ENCODE measurements around the gene EXPH5.

The EXPH5 gene

DNA sequence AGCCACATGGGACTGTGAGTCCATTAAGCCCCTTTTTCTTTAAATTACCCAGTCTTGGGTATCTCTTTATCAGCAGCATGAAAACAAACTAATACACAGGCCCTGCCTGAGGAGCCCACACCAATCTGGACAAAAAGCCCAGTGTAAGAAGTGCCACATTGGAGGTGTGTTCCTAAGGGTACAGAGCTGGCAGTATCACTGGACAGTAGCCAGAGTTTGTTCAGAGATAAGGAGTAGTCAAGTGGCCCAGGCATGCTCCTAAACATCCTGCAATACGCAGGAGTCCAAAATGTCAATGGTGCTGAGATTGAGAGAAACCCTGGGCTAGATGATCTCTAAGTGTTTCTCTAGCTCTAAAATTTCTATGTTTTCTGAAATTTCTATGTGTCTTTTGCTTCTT is 68.4 kb downstream of the EXPH5 start (continued):
- TF ChIP-seq CSDC2 (CRISPR knock-in tag; IDR thresholded peaks at IDR 0.05) (no peak), CREB5 (CRISPR knock-in tag; IDR thresholded peaks at IDR 0.05; ENCODE audit: low read depth) (no peak), BACH2 (CRISPR knock-in tag; IDR thresholded peaks at IDR 0.05; ENCODE audit: borderline replicate concordance) (no peak), TOX (CRISPR knock-in tag; IDR thresholded peaks at IDR 0.05; ENCODE audit: borderline replicate concordance) (no peak), ZFP3 (CRISPR knock-in tag; IDR thresholded peaks at IDR 0.05) (no peak), ZFP30 (CRISPR knock-in tag; IDR thresholded peaks at IDR 0.05) (no peak), ARNTL (CRISPR knock-in tag; IDR thresholded peaks at IDR 0.05; ENCODE audit: borderline replicate concordance, low read depth) (no peak), ESRRG (CRISPR knock-in tag; IDR thresholded peaks at IDR 0.05) (no peak), ZC3H10 (CRISPR knock-in tag; IDR thresholded peaks at IDR 0.05) (no peak), TCF4 (CRISPR knock-in tag; IDR thresholded peaks at IDR 0.05; ENCODE audit: borderline replicate concordance) (no peak)

GRCh38 chr11:108524422-108524821 is 69.1 kb downstream of the EXPH5 start:
- no peak for ATAC-seq
- TF ChIP-seq GLIS3 (CRISPR knock-in tag; IDR thresholded peaks at IDR 0.05): no peak
- no peak for TF ChIP-seq RARB (CRISPR knock-in tag; IDR thresholded peaks at IDR 0.05)
- TF ChIP-seq PATZ1 (CRISPR knock-in tag; IDR thresholded peaks at IDR 0.05; ENCODE audit: borderline replicate concordance): no peak
- TF ChIP-seq ISL1 (CRISPR knock-in tag; IDR thresholded peaks at IDR 0.05): no peak
- TF ChIP-seq TSHZ2 (CRISPR knock-in tag; IDR thresholded peaks at IDR 0.05): no peak
- no peak for TF ChIP-seq ZFP30 (CRISPR knock-in tag; IDR thresholded peaks at IDR 0.05)
- no peak for TF ChIP-seq PPARA (CRISPR knock-in tag; IDR thresholded peaks at IDR 0.05; ENCODE audit: borderline replicate concordance)
- TF ChIP-seq ESRRG (CRISPR knock-in tag; IDR thresholded peaks at IDR 0.05): no peak

GRCh38 chr11:108522318-108522717 is 71.2 kb downstream of the EXPH5 start:
- TF ChIP-seq SNAI2 (CRISPR knock-in tag; IDR thresholded peaks at IDR 0.05) (no peak), CSDC2 (CRISPR knock-in tag; IDR thresholded peaks at IDR 0.05) (no peak), ZC3H10 (CRISPR knock-in tag; IDR thresholded peaks at IDR 0.05) (no peak), PATZ1 (CRISPR knock-in tag; IDR thresholded peaks at IDR 0.05; ENCODE audit: borderline replicate concordance) (no peak), GLIS3 (CRISPR knock-in tag; IDR thresholded peaks at IDR 0.05) (no peak), TSHZ2 (CRISPR knock-in tag; IDR thresholded peaks at IDR 0.05) (no peak)
- TF ChIP-seq, protein P1, sequence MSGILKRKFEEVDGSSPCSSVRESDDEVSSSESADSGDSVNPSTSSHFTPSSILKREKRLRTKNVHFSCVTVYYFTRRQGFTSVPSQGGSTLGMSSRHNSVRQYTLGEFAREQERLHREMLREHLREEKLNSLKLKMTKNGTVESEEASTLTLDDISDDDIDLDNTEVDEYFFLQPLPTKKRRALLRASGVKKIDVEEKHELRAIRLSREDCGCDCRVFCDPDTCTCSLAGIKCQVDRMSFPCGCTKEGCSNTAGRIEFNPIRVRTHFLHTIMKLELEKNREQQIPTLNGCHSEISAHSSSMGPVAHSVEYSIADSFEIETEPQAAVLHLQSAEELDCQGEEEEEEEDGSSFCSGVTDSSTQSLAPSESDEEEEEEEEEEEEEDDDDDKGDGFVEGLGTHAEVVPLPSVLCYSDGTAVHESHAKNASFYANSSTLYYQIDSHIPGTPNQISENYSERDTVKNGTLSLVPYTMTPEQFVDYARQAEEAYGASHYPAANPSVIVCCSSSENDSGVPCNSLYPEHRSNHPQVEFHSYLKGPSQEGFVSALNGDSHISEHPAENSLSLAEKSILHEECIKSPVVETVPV (CRISPR knock-in tag; IDR thresholded peaks at IDR 0.05): no peak
- no peak for ATAC-seq
